SU-DHL-6 (cell line): ENCODE measurements around the gene GPR22.

Experiments
- H2AFZ ChIP-seq: fragments of 200-600 bp; sonication (generic); 2 replicates; pipeline ENCODE4 v1.6.1; 2014; ENCODE audit warnings: low read depth, mild to moderate bottlenecking, moderate library complexity, mixed read lengths, antibody characterized with exemption, low read length; ENCODE audit not compliant: severe bottlenecking
- H3F3A ChIP-seq: fragments of 200-600 bp; shearing (Covaris generic); 2 replicates; pipeline ENCODE4 v1.6.0; 2016; ENCODE audit warnings: antibody characterized with exemption, mild to moderate bottlenecking; ENCODE audit not compliant: insufficient read depth
- H3K27ac ChIP-seq: fragments of 200-600 bp; sonication (generic); 2 replicates; pipeline ENCODE4 v1.5.1; 2016; ENCODE audit warnings: low read depth, mild to moderate bottlenecking, low read length, moderate library complexity, mixed read lengths
- H3K27me3 ChIP-seq: fragments of 200-600 bp; sonication (generic), shearing (Covaris generic); 2 replicates; pipeline ENCODE4 v1.6.0; 2014; ENCODE audit warnings: mild to moderate bottlenecking, low read length
- H3K36me3 ChIP-seq: fragments of 200-600 bp; sonication (generic); 2 replicates; pipeline ENCODE4 v1.6.1; 2014; ENCODE audit warnings: mild to moderate bottlenecking, low read length, mixed read lengths
- H3K4me2 ChIP-seq: fragments of 300-600, 200-600 bp; shearing (Covaris generic), sonication (generic); 2 replicates; pipeline ENCODE4 v1.6.0; 2014; ENCODE audit warnings: low read length, low read depth, mild to moderate bottlenecking; ENCODE audit not compliant: poor library complexity, severe bottlenecking
- H3K4me3 ChIP-seq: fragments of 200-600 bp; sonication (generic); 2 replicates; pipeline ENCODE4 v1.5.1; 2014; ENCODE audit warnings: antibody characterized with exemption, low read length, mild to moderate bottlenecking, mixed read lengths; ENCODE audit not compliant: insufficient read depth, poor library complexity, severe bottlenecking
- H3K79me2 ChIP-seq: fragments of 200-600 bp; sonication (generic); 2 replicates; pipeline ENCODE4 v1.6.1; 2014; ENCODE audit warnings: mild to moderate bottlenecking, low read length, moderate library complexity; ENCODE audit not compliant: insufficient read depth
- H3K9ac ChIP-seq: fragments of 200-600 bp; sonication (generic); 2 replicates; pipeline ENCODE4 v1.7.0; 2014; ENCODE audit warnings: mild to moderate bottlenecking, low read length
- H3K9me2 ChIP-seq: fragments of 200-600 bp; sonication (generic); replicated peaks from 2 replicates; pipeline ENCODE4 v1.6.1; 2014; ENCODE audit warnings: low read length; ENCODE audit not compliant: insufficient read depth
- H3K9me3 ChIP-seq: fragments of 200-600 bp; sonication (generic); 2 replicates; pipeline ENCODE4 v1.6.1; 2014; ENCODE audit warnings: low read length, mixed read lengths; ENCODE audit not compliant: insufficient read depth
- H4K20me1 ChIP-seq: fragments of 200-600 bp; sonication (generic); 2 replicates; pipeline ENCODE4 v1.6.1; 2014; ENCODE audit warnings: low read depth, mild to moderate bottlenecking, antibody characterized with exemption, low read length, moderate library complexity, mixed read lengths
- CTCF ChIP-seq: fragments of 200-600 bp; sonication (generic); IDR thresholded peaks from one replicate; pipeline ENCODE4 v1.5.1; 2017; ENCODE audit warnings: antibody characterized with exemption, mild to moderate bottlenecking, low read length, moderate library complexity; ENCODE audit not compliant: insufficient read depth, poor library complexity, severe bottlenecking
- EZH2phosphoT487 ChIP-seq: fragments of 200-600 bp; sonication (generic), shearing (Covaris generic); conservative IDR thresholded peaks from 2 replicates; pipeline ENCODE4 v1.6.1; 2018; ENCODE audit warnings: mild to moderate bottlenecking, antibody characterized with exemption, low read length, moderate library complexity, mixed read lengths

GPR22 gene

GRCh38 chr7:107430057-107430456 lies 39.8 kb upstream of the GPR22 start:
- no peak for TF ChIP-seq EZH2phosphoT487
- no peak for TF ChIP-seq CTCF
- Histone ChIP-seq H3K9ac (no peak overlapping the region), H3K4me3 (no peak overlapping the region), H3K9me2 (no peaks in the 10 kb centered on the region), H3K27ac (no peak overlapping the region), H3F3A (no peaks in the 10 kb centered on the region), H3K4me2 (no peak overlapping the region), H2AFZ (no peak overlapping the region), H3K36me3 (peaks cover 11% of the 10 kb centered on the region; the same call in 1 of the 2 replicates), H3K79me2 (no peaks in the 10 kb centered on the region), H3K9me3 (peaks cover 11% of the 10 kb centered on the region; the same call in 1 of the 2 replicates), H3K27me3 (no peaks in the 10 kb centered on the region), H4K20me1 (no peaks in the 10 kb centered on the region)

DNA sequence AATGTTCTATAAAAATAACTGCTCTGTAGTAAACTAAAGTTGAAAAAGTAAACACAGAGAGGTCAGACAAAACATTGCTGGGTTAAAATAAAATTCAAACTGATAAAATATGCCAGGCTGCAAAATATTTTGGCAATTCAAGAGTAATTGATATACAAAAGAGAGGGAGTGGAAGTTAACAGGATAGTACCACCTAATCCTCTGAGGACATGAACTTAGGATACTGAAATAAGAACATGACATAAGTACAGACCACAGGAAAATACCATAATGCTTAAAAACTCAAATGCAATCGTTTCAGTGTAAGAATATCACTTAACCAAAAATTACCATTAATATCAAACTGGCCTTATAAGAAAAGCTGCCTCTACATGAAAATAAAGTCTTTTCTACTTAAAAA lies 37.6 kb upstream of the GPR22 start:
- Histone ChIP-seq H4K20me1 (no peaks in the 10 kb centered on the region), H3K9me2 (no peaks in the 10 kb centered on the region), H3K27me3 (no peaks in the 10 kb centered on the region), H3K27ac (no peak overlapping the region), H3K4me2 (no peak overlapping the region), H2AFZ (no peak overlapping the region), H3F3A (no peaks in the 10 kb centered on the region), H3K79me2 (no peaks in the 10 kb centered on the region), H3K9me3 (peaks cover 11% of the 10 kb centered on the region; the same call in 1 of the 2 replicates), H3K4me3 (no peak overlapping the region), H3K9ac (no peak overlapping the region), H3K36me3 (peaks cover 11% of the 10 kb centered on the region; the same call in 1 of the 2 replicates)
- TF ChIP-seq EZH2phosphoT487 (no peak), CTCF (no peak)

- Histone ChIP-seq H3F3A (no peaks in the 10 kb centered on the region), H3K27me3 (no peaks in the 10 kb centered on the region)
- TF ChIP-seq EZH2phosphoT487 (no peak), CTCF (no peak)
Measured at GRCh38 chr7:107435749-107436148, 34.1 kb upstream of the GPR22 start.

More at GRCh38 chr7:107435749-107436148, 34.1 kb upstream of the GPR22 start:
- no peaks in the 10 kb centered on the region for H3K9me2 ChIP-seq
- H3K4me2 ChIP-seq, result no peak overlapping the region
- no peak overlapping the region for H3K9ac ChIP-seq
- H3K79me2 ChIP-seq, result no peaks in the 10 kb centered on the region
- no peak overlapping the region for H3K4me3 ChIP-seq
- peaks cover 3% of the 10 kb centered on the region; the same call in 1 of the 2 replicates for H3K36me3 ChIP-seq
- no peak overlapping the region for H3K27ac ChIP-seq
- no peak overlapping the region for H2AFZ ChIP-seq
- no peaks in the 10 kb centered on the region for H4K20me1 ChIP-seq
- peaks cover 6% of the 10 kb centered on the region; the same call in 1 of the 2 replicates for H3K9me3 ChIP-seq
